Natural killer cell (primary cell): ENCODE measurements around the gene CCDC57. TPM values are rescaled to one million over a fixed set of nuclear protein-coding genes. Genes with fewer than 3 reads are reported as not detected.

Experiments
- ATAC-seq, 3 donors: fragments of 150-1000 bp in 2 of 3; fragments of 200-7000 bp in 1 of 3; cut with Tn5 transposase; 1 replicate in 1 of 3; 2 replicates in 2 of 3; pipeline ENCODE4 v1.10.0; 2021; ENCODE audit warnings: mild to moderate bottlenecking in 2 of 3, moderate library complexity in 2 of 3
- DNase-seq, 2 donors: peaks; one replicate each; pipeline versions ENCODE4 v3.0.0 to v3.0.0-alpha.2; 2013 to 2021; ENCODE audit warnings: mixed read lengths in 1 of 2
- H3K27ac ChIP-seq: one replicate; pipeline ENCODE4 v1.5.1; 2013; ENCODE audit warnings: mild to moderate bottlenecking, low read length
- H3K27me3 ChIP-seq: one replicate; pipeline ENCODE4 v1.6.1; 2013; ENCODE audit warnings: low read length; ENCODE audit not compliant: control insufficient read depth, insufficient read depth
- H3K36me3 ChIP-seq: one replicate; pipeline ENCODE4 v1.6.1; 2013; ENCODE audit warnings: low read length; ENCODE audit not compliant: control insufficient read depth, insufficient read depth
- H3K4me1 ChIP-seq: one replicate; pipeline ENCODE4 v1.6.1; 2013; ENCODE audit warnings: low read length; ENCODE audit not compliant: control insufficient read depth, insufficient read depth
- H3K4me3 ChIP-seq: one replicate; pipeline ENCODE4 v1.5.1; 2013; ENCODE audit warnings: low read length
- H3K9me3 ChIP-seq: one replicate; pipeline ENCODE4 v1.6.1; 2013; ENCODE audit warnings: low read length; ENCODE audit not compliant: control insufficient read depth, insufficient read depth
- H3K27ac Mint-ChIP-seq, 2 donors: one replicate each; pipeline ENCODE4 v1.8.0; 2022; ENCODE audit warnings: mild to moderate bottlenecking in 2 of 2, mixed read lengths in 2 of 2, moderate library complexity in 1 of 2
- H3K27me3 Mint-ChIP-seq, 2 donors: one replicate each; pipeline ENCODE4 v1.8.0; 2022; ENCODE audit warnings: low read depth in 2 of 2, mixed read lengths in 2 of 2
- H3K36me3 Mint-ChIP-seq: one replicate; pipeline ENCODE4 v1.8.0; 2022; ENCODE audit warnings: mixed read lengths
- H3K4me1 Mint-ChIP-seq, 2 donors: one replicate each; pipeline ENCODE4 v1.8.0; 2022; ENCODE audit warnings: mixed read lengths in 2 of 2
- H3K4me3 Mint-ChIP-seq: one replicate; pipeline ENCODE4 v1.8.0; 2022; ENCODE audit warnings: mild to moderate bottlenecking, moderate library complexity, mixed read lengths
- H3K9me3 Mint-ChIP-seq, 2 donors: one replicate each; pipeline ENCODE4 v1.8.0; 2022; ENCODE audit warnings: mixed read lengths in 2 of 2
- CTCF ChIP-seq: fragments of 200-600 bp; IDR thresholded peaks from one replicate; pipeline ENCODE4 v1.8.0; 2022; ENCODE audit warnings: antibody characterized with exemption
- WGBS: methylation state at CpG from one replicate; pipeline ENCODE4 v1.1.7; 2013; ENCODE audit warnings: missing lambda C conversion rate; ENCODE audit not compliant: insufficient coverage; 5-methylcytosine and 5-hydroxymethylcytosine counted together
- intact Hi-C: fragments of 100-400 bp; cut with micrococcal nuclease; formaldehyde crosslinking; loops from one replicate; pipeline ENCODE4 v1.14.2; 2022
- total RNA-seq, 4 donors: library from RNA; stranded (reverse); fragments of 120-200 nt in 1 of 4; gene quantifications; one replicate each; pipeline versions ENCODE4 v1.2.3 to v1.2.4, GENCODE V29; 2013 to 2022

CCDC57 gene
- total RNA-seq, 3 donors from 2014 or later (not counting 1 experiment from before 2014, with no cell fraction given) = 69.7 to 79.2 (median 75.1) TPM

GRCh38 chr17:82240506-82241182 lies 28.0 kb upstream of the CCDC57 start:
- Mint-ChIP-seq H3K9me3 (no peaks in the 10 kb centered on the region), H3K36me3 (peaks cover 14% of the 10 kb centered on the region), H3K4me1 (peaks cover 47 to 76% of the 10 kb centered on the region in 2 donors), H3K27me3 (no peaks in the 10 kb centered on the region), H3K4me3 (peak overlapping the region; percentile 63), H3K27ac (peak overlapping the region; percentile 79 to 84)
- intact Hi-C loops = loop anchor here (10.0 kb wide), 1 partner anchor 174 kb away; the partner anchor contains the start of genes HEXD and OGFOD3
- H3K27ac ChIP-seq = peak overlapping the region; percentile 41
- DNase-seq (peak in 1 of 2 donors; percentile 30), ATAC-seq (no peak)
- H3K9me3 ChIP-seq = no peaks in the 10 kb centered on the region
- 76% methylated on average over 19 of the region's 20 CpGs for WGBS
- no peak for TF ChIP-seq CTCF
- peaks cover 74% of the 10 kb centered on the region for H3K4me1 ChIP-seq
- H3K27me3 ChIP-seq = no peaks in the 10 kb centered on the region
- H3K36me3 ChIP-seq = peaks cover 55% of the 10 kb centered on the region
- H3K4me3 ChIP-seq = no peak overlapping the region

GRCh38 chr17:82239926-82240505 lies 27.4 kb upstream of the CCDC57 start:
- peak in 1 of 2 donors; percentile 22 for DNase-seq
- Mint-ChIP-seq H3K9me3 (no peaks in the 10 kb centered on the region), H3K36me3 (peaks cover 13% of the 10 kb centered on the region), H3K4me3 (peak overlapping the region; percentile 63), H3K27ac (peak overlapping the region; percentile 79 to 84), H3K4me1 (peaks cover 46 to 69% of the 10 kb centered on the region in 2 donors), H3K27me3 (no peaks in the 10 kb centered on the region)
- 89% methylated on average over 22 of the region's 22 CpGs for WGBS
- peaks cover 49% of the 10 kb centered on the region for H3K36me3 ChIP-seq
- H3K4me1 ChIP-seq = peaks cover 74% of the 10 kb centered on the region
- no peak for TF ChIP-seq CTCF
- H3K9me3 ChIP-seq = no peaks in the 10 kb centered on the region
- H3K4me3 ChIP-seq = no peak overlapping the region
- no peaks in the 10 kb centered on the region for H3K27me3 ChIP-seq
- H3K27ac ChIP-seq = peak overlapping the region; percentile 41
- no peak for ATAC-seq
- intact Hi-C loops = loop anchor here (5.0 to 10.0 kb wide), 2 partner anchors 32 to 175 kb away; partner anchors contain the start of genes CSNK1D, HEXD and OGFOD3

GRCh38 chr17:82239401-82239925 lies 26.8 kb upstream of the CCDC57 start:
- no peak for DNase-seq
- H3K27ac ChIP-seq = peak overlapping the region; percentile 38
- 71% methylated on average over 17 of the region's 17 CpGs for WGBS

More at GRCh38 chr17:82239401-82239925, 26.8 kb upstream of the CCDC57 start:
- peaks cover 8% of the 10 kb centered on the region for H3K36me3 Mint-ChIP-seq
- H3K27me3 ChIP-seq = no peaks in the 10 kb centered on the region
- no peak for ATAC-seq
- H3K4me1 ChIP-seq = peaks cover 74% of the 10 kb centered on the region
- H3K27me3 Mint-ChIP-seq = no peaks in the 10 kb centered on the region
- peak overlapping the region; percentile 79 to 84 for H3K27ac Mint-ChIP-seq
- peaks cover 41 to 66% of the 10 kb centered on the region in 2 donors for H3K4me1 Mint-ChIP-seq
- no peak overlapping the region for H3K4me3 ChIP-seq
- intact Hi-C loops = loop anchor here (5.0 kb wide), 1 partner anchor 33 kb away; the partner anchor contains the start of gene CSNK1D
- H3K9me3 Mint-ChIP-seq = no peaks in the 10 kb centered on the region
- peak overlapping the region; percentile 45 for H3K4me3 Mint-ChIP-seq
- H3K9me3 ChIP-seq = no peaks in the 10 kb centered on the region
- H3K36me3 ChIP-seq = peaks cover 43% of the 10 kb centered on the region
- TF ChIP-seq CTCF = no peak
